Activated CD4-positive, alpha-beta T cell treated with anti-CD3 and anti-CD28 coated beads, Interleukin-2, amount 50 U/mL, for 1 hour (primary cell): ENCODE results near the gene PCDHB9.
"Not testable (repeated sequence)": the region's sequence is repeated elsewhere in the genome, so short reads cannot be mapped to it uniquely, and the experiment has no call there.

ENCODE experiments used
- DNase-seq: peaks from one replicate; pipeline ENCODE4 v3.0.0-alpha.2; 2020

Gene PCDHB9

GRCh38 chr5:141189131-141189530 lies 2.2 kb downstream of the PCDHB9 start:
- not testable (repeated sequence) for DNase-seq

GRCh38 chr5:141192110-141192725 lies 5.3 kb downstream of the PCDHB9 start, which contains the start of gene PCDHB10:
Gene PCDHB10 (plus strand): TSS chr5:141192353. CDS start chr5:141192553, 200 bp downstream.
- peak; percentile 6 for DNase-seq

DNA sequence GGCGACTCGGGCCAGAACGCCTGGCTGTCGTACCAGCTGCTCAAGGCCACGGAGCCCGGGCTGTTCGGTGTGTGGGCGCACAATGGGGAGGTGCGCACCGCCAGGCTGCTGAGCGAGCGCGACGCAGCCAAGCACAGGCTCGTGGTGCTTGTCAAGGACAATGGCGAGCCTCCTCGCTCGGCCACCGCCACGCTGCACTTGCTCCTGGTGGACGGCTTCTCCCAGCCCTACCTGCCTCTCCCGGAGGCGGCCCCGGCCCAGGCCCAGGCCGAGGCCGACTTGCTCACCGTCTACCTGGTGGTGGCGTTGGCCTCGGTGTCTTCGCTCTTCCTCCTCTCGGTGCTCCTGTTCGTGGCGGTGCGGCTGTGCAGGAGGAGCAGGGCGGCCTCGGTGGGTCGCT lies 7.4 kb downstream of the PCDHB9 start:
- DNase-seq: not testable (repeated sequence)

- no peak for DNase-seq
Measured at GRCh38 chr5:141196363-141196762, 9.4 kb downstream of the PCDHB9 start.

DNA sequence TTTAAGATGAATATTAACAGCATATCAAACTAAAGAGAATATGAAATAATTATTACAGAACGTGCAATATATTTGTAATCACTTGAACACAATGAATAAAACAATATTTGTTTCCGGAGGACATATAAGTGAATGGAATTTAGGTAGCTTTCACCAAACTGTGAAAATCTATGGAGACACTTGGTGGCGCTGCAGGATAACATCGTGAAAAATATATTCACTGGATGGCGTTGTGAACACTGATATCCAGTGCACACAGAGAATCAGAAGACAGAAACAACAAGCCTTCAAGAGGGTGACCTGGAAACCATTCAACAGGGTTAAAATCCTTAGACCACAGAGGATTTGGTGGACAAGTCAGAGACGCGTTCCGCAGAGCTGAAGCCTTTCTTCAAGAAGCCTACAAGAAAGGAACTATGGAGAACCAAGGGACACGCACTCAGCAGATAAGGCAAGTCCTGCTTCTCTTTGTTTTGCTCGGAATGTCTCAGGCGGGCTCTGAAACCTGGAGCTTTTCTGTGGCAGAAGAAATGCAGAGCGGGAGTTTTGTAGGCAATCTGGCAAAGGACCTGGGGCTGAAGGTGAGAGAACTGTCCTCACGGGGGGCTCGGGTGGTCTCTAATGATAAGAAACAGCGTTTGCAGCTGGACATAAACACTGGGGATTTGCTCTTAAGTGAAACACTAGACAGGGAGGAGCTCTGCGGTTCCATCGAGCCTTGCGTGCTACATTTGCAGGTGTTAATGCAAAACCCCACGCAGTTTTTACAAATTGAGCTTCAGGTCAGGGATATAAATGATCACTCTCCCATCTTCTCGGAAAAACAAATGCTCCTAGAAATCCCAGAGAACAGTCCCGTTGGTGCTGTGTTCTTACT lies 12.6 kb downstream of the PCDHB9 start, which contains the start of gene PCDHB11:
PCDHB11 (plus strand) TSS at position 269 of the 877 bp plus-strand sequence; CDS start at position 417, 148 bp downstream.
- DNase-seq: no peak

DNA sequence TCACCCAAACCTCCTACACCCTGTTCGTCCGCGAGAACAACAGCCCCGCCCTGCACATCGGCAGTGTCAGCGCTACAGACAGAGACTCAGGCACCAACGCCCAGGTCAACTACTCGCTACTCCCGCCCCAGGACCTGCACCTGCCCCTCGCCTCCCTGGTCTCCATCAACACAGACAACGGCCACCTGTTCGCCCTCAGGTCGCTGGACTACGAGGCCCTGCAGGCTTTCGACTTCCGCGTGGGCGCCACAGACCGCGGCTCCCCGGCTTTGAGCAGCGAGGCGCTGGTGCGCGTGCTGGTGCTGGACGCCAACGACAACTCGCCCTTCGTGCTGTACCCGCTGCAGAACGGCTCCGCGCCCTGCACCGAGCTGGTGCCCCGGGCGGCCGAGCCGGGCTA lies 14.2 kb downstream of the PCDHB9 start:
- not testable (repeated sequence) for DNase-seq

GRCh38 chr5:141201646-141202045 lies 14.7 kb downstream of the PCDHB9 start:
- DNase-seq: not testable (repeated sequence)

DNA sequence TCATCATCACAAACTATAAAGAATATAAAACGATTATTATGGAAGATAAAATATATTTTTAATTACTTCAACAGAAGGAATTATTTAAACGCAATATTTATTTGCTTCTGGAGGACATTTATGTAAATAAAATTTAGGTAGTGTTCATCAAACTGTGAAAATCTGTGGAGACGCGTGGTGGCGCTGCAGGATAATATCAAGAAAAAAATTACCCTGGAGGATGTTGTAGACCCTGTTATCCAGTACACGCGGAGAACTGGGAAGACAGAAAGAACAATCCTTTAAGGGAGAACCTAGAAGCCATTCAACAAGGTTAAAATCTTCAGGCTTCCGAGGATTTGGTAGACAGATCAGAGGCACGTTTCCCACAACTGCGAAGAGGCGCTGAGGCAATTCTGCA lies 21.5 kb downstream of the PCDHB9 start, which contains the start of gene PCDHB12:
PCDHB12 (plus strand) TSS at position 242 of the 400 bp plus-strand sequence. CDS start 189 bp downstream, outside the sequence.
- DNase-seq: no peak

DNA sequence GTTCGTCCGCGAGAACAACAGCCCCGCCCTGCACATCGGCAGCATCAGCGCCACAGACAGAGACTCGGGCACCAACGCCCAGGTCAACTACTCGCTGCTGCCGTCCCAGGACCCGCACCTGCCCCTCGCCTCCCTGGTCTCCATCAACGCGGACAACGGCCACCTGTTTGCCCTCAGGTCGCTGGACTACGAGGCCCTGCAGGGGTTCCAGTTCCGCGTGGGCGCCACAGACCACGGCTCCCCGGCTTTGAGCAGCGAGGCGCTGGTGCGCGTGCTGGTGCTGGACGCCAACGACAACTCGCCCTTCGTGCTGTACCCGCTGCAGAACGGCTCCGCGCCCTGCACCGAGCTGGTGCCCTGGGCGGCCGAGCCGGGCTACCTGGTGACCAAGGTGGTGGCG lies 23.3 kb downstream of the PCDHB9 start:
- not testable (repeated sequence) for DNase-seq

- DNase-seq: not testable (repeated sequence)
Measured at GRCh38 chr5:141210849-141211248, 23.9 kb downstream of the PCDHB9 start.

GRCh38 chr5:141213656-141214339 lies 26.8 kb downstream of the PCDHB9 start, which contains the start of gene PCDHB13:
Gene PCDHB13 (plus strand): TSS chr5:141213919. CDS start chr5:141214124, 205 bp downstream.
- peak; percentile 14 for DNase-seq

GRCh38 chr5:141214583-141214982 lies 27.6 kb downstream of the PCDHB9 start:
- DNase-seq: not testable (repeated sequence)

- not testable (repeated sequence) for DNase-seq
Measured at GRCh38 chr5:141215504-141215903, 28.5 kb downstream of the PCDHB9 start.

DNA sequence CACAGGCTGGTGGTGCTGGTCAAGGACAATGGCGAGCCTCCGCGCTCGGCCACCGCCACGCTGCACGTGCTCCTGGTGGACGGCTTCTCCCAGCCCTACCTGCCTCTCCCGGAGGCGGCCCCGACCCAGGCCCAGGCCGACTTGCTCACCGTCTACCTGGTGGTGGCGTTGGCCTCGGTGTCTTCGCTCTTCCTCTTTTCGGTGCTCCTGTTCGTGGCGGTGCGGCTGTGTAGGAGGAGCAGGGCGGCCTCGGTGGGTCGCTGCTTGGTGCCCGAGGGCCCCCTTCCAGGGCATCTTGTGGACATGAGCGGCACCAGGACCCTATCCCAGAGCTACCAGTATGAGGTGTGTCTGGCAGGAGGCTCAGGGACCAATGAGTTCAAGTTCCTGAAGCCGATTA lies 29.1 kb downstream of the PCDHB9 start:
- not testable (repeated sequence) for DNase-seq

DNA sequence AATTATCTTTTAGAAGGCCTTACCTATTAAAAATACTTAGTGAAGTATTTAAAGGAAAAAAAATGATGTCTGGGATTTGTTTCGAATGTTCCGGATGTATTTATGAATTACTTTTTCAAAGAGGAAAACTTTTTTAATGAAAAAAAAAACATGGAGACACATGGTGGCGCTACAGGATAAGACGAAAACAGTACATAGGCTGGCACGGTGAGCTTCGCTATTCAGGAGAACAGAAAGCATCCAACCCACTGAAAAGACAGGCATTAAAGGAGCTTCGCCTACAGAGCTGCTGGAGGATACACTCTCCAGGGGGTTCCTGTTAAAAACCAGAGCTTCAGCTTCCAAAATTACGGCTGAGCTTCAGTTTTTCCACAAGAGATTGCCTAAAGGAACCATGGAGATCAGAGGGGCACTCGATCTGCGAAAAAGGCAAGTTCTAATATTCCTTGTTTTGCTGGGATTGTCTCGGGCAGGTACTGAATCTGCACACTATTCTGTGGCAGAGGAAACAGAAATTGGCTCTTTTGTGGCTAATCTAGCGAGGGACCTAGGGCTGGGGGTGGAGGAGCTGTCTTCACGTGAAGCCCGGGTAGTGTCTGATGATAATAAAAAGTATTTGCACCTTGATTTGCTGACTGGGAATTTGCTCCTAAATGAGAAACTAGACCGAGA lies 36.3 kb downstream of the PCDHB9 start, which contains the start of gene PCDHB14:
PCDHB14 (plus strand) TSS at position 232 of the 672 bp plus-strand sequence; CDS start at position 395, 163 bp downstream.
- DNase-seq: no peak

GRCh38 chr5:141224844-141225243 lies 37.9 kb downstream of the PCDHB9 start:
- DNase-seq: not testable (repeated sequence)

DNA sequence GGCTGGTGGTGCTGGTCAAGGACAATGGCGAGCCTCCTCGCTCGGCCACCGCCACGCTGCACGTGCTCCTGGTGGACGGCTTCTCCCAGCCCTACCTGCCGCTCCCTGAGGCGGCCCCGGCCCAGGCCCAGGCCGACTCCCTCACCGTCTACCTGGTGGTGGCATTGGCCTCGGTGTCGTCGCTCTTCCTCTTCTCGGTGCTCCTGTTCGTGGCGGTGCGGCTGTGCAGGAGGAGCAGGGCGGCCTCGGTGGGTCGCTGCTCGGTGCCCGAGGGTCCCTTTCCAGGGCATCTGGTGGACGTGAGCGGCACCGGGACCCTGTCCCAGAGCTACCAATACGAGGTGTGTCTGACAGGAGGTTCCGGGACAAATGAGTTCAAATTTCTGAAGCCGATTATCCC lies 38.5 kb downstream of the PCDHB9 start:
- not testable (repeated sequence) for DNase-seq

DNA sequence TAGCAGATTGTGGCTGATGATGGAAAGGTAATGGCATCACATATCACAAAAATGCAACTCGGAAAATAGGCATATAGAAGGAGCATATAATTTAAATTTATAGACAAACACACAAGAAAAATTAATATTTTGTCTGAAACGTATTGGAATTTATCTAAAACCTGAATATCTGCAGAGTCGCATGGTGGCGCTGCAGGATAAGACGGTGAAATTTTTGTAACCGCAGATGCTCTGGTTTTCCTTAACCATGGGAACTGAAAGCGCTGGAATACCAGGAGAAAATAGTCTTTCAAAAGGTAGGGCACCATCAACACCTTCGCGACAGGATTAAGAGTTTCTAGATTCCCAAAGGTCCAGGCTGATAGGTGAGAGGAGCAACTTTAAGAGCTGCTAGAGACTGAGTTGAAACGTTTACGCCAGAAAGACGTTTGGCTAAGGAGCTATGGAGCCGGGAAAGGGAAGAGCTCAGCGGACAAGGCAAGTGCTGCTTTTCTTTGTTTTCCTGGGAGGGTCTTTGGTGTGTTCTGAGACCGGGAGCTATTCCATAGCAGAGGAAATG lies 47.2 kb downstream of the PCDHB9 start:
- DNase-seq: no peak

GRCh38 chr5:141235922-141236321 lies 49.0 kb downstream of the PCDHB9 start:
- DNase-seq: not testable (repeated sequence)

GRCh38 chr5:141236516-141237313 lies 49.8 kb downstream of the PCDHB9 start:
- DNase-seq: no peak
